ENCODE measurements around the gene HMCN2.

DNA sequence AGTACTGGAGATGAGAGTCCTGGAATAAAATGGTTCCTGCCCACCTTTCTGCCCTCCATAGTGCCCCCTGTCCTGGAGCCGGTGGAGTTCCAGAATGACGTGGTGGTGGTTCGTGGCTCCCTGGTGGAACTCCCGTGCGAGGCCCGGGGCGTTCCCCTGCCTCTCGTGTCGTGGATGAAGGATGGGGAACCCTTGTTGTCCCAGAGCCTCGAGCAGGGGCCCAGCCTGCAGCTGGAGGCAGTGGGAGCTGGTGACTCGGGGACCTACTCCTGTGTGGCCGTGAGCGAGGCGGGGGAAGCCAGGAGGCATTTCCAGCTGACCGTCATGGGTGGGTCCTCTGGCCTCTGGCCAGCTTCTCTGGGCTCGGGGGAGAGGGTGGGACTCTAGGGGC lies 128.1 kb downstream of the HMCN2 start:
- TF ChIP-seq, protein P1, sequence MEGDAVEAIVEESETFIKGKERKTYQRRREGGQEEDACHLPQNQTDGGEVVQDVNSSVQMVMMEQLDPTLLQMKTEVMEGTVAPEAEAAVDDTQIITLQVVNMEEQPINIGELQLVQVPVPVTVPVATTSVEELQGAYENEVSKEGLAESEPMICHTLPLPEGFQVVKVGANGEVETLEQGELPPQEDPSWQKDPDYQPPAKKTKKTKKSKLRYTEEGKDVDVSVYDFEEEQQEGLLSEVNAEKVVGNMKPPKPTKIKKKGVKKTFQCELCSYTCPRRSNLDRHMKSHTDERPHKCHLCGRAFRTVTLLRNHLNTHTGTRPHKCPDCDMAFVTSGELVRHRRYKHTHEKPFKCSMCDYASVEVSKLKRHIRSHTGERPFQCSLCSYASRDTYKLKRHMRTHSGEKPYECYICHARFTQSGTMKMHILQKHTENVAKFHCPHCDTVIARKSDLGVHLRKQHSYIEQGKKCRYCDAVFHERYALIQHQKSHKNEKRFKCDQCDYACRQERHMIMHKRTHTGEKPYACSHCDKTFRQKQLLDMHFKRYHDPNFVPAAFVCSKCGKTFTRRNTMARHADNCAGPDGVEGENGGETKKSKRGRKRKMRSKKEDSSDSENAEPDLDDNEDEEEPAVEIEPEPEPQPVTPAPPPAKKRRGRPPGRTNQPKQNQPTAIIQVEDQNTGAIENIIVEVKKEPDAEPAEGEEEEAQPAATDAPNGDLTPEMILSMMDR (IDR thresholded peaks at IDR 0.05), result no peak
- no peak for TF ChIP-seq POLR2A (IDR thresholded peaks at IDR 0.05)
